GM21360 (cell line): ENCODE results near the gene FAM216B.
"Not testable (repeated sequence)": the region's sequence is repeated elsewhere in the genome, so short reads cannot be mapped to it uniquely, and the experiment has no call there.

Source experiments
- ATAC-seq: cut with Tn5 transposase; IDR thresholded peaks from one replicate; pipeline ENCODE4 v1.9.1; 2021; ENCODE audit warnings: mild to moderate bottlenecking, moderate library complexity; ENCODE audit not compliant: unreplicated experiment

The FAM216B gene

DNA sequence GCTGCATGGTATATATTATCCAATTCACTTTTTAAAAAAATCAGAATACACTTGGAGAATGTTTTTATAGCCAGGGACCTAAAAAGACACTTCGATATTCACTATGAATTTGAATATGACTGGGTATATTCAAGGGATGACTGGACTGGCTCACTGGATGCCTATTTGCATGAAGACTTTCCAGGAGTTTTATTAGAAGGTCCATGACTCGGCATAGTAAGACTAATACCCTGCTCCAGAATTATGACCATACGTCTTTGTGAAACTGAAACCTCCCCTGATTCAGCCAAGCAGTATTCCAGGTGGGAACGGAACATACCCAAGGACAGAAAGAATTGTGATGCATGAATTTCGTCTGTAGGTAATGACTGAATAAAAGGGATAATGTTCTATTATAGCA is 3.9 kb upstream of the FAM216B start:
- no peak for ATAC-seq

GRCh38 chr13:42780044-42780443 is 1.3 kb upstream of the FAM216B start:
- no peak for ATAC-seq

- ATAC-seq, result no peak
Observed at GRCh38 chr13:42786715-42787114, 5.3 kb downstream of the FAM216B start.

DNA sequence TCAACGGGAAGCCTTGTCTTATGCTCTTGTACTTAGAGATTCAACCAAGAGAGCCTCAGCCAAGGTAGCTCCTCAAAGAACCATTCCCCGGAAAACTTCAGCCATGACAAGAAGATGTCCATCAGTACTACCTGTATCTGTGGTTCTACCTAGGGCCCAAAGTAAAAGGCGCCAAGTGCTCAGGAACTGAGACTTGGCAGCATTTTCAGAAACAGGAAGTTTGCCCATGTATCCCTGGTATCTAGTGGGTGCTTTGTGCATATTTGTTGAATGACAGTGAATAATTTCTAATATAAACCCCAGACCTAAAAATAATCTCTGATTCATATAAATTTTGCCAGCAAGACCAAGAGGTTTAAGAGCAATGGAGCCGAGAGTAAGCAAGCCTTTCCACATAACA is 7.2 kb downstream of the FAM216B start:
- no peak for ATAC-seq

DNA sequence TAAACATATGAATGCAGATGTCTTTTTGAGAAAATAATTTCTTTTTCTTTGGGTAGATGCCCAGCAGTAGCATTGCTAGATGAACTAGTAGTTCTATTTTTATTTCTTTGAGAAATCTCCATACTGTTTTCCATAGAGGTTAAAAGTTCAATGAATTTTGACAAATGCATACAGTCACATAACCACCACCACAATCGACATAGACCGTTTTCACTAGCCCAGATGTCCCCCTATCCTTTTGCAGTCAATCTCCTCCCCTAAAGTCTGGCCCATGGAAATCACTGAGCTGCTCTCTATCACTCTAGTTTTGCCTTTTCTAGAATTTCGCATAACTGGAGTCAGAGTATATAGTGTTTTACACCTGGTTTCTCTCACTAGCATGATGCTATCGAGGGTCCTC is 10.8 kb downstream of the FAM216B start:
- no peak for ATAC-seq

GRCh38 chr13:42794577-42795275 is 13.3 kb downstream of the FAM216B start:
- ATAC-seq, result no peak

DNA sequence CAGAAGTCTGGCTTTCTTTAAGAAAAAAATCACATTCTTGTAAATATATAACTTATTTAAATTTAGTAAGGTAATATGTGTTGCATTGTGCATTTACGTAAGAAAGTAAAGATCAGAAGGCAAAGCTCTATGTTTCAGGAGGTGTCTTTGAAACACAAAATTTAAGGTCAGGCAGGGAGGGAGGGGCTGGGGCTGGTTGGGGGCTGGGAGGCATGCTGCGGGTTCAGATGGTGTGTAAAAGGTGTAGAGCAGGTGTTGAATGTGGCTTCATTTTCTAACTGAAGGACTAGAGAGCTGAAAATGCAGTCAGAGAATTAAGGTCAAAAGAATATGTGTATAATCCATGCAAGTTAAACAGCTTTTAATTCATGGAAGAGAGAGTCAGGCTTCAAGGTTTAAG is 14.3 kb downstream of the FAM216B start:
- ATAC-seq, result no peak

- ATAC-seq, result no peak
Observed at GRCh38 chr13:42796747-42797356, 15.5 kb downstream of the FAM216B start.

GRCh38 chr13:42798118-42798517 is 16.7 kb downstream of the FAM216B start:
- no peak for ATAC-seq

DNA sequence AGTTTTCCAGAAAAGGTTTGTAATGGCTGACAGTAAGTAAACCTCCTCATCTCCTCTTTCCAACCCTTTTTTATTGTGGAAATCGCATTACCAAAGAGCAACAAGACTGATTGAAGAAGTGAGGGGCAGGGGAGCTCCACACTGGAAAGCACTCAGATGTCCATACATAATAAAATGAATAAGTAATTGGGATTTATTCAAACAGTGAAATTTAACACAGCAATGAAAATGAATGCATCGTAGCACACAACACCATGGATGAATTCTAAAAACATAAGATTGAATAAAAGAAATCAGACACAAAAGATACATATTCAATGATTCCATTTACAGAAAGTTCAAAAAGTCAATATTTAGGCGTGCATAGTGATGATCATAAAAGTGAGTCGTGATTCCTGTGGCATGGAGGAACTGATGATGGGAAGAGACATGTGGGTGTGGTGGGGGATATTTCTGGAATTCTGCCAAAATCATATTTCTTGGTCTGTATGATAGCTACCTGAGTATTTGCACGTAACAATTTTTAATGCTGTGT is 18.8 kb downstream of the FAM216B start:
- no peak for ATAC-seq

GRCh38 chr13:42803563-42804204 is 22.3 kb downstream of the FAM216B start:
- no peak for ATAC-seq

DNA sequence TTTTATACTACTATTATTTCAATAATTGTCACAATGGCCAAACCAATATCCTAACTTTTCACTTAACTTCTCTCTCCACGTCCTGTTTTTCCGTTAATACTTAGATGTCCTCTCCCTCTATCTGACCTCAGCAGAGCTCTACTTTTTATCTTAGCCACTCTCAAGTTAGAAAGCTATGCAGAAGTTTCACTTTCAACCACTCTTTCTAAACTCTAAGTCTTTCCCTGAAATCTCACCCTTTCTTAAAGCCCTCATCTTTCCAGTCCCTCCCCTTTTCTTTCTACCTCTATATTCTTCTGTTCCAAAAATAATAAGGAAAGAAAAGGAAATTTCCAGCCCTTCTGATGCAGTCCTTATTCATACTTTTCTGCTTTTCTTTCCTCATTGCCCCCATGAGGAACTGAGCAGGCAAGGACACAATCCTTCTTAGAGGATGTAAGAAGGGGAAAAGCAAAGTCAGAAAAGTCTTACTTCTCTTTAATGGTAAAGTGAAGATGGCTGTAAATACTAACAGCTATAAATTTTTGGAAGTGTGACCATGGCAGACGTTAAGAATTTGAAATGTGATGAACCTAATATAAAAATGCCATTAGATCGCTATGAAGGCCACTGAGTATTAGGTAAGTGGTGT is 23.0 kb downstream of the FAM216B start:
- ATAC-seq, result peak; percentile 51

GRCh38 chr13:42807241-42807640 is 25.9 kb downstream of the FAM216B start:
- no peak for ATAC-seq

DNA sequence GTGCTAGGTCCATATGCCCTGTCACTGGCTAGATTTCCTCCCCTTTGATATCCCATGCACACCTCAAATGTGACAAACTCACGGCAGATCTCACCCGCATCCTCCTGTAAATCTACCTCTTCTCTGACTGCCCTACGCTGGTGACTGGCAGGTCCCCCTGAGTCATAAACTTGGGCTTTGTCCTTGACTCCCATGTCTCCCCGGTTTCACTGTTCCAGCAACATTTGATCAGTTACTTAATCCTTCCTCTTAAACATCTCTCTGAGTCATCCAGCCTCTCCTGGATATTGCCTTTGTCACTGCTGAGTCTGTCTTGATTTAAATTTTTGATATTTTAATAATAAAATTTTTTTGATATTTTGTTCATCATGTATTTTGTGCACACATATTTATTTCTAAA is 26.5 kb downstream of the FAM216B start:
- ATAC-seq, result no peak

DNA sequence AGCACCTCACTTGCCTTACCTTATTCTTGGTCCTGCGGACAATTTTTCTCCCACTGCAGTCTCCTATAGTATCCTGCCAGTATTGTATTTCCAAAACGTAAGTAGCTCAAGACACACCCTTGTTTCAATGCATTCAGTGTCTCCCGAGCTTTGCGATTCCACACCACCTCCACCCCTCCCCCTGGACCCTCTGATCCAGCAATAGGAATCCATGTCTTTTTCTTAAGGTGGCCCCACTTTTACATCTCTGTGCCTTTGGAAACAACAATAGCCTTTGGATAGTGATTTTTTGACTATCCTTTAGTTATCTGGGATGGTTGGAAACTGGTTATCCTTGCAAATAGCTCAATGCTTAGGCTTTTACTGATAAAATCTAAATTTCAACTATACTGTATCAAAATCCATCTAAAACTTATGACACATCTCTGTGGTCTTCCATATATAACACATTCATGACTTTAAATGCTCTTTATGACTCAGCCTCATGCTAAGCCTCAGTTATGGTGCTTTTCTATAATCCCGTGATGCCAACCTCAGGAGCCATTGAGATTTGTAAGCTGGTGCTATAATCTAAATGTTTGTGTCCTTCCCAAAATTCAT is 27.1 kb downstream of the FAM216B start:
- ATAC-seq, result no peak

DNA sequence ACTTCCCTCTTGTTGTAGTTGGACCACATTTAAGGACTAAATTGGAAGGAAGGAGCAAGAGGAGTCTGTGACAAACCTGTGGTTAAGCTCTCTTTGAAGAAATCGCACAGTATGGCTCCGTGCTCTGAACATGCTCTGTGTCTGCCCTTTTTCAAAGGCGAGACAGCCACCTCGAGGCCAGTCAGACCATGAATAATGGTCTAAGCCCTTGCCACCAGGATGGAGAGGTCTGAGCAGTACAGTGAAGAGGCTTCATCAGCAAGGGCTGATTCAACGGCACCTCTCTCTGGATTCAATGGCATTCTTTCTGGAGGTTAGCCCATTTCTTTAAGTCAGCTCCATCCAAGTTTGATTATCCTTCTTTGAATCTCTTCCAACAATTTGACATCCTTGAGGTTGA is 30.9 kb downstream of the FAM216B start:
- ATAC-seq, result no peak

- no peak for ATAC-seq
Observed at GRCh38 chr13:42814868-42815267, 33.5 kb downstream of the FAM216B start.

- no peak for ATAC-seq
Observed at GRCh38 chr13:42815681-42816080, 34.3 kb downstream of the FAM216B start.

DNA sequence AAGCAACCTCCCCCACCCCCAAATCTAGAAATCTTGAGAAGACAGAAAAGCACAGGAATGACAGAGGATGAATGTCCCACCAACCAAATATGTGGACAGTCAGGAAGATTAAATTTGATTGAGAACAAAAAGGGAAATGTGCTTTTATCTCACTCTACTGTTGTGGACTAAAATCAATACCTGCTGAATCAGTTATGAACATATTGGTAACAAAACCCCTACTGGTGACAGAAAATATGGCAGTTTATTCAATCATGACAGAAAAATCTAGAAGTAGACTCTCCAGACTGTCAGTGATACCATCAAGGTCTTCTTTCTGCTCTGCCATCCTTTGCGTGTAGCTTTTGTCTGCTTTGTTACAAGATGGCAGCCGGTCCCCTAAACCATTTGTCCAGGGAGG is 35.2 kb downstream of the FAM216B start:
- ATAC-seq, result no peak

GRCh38 chr13:42819687-42820086 is 38.3 kb downstream of the FAM216B start:
- ATAC-seq, result not testable (repeated sequence)

GRCh38 chr13:42820451-42820850 is 39.1 kb downstream of the FAM216B start:
- ATAC-seq, result no peak
